HG02943 (cell line): ENCODE results near the gene TMEM218.
A peak's percentile ranks its signal among the peaks of the same experiment; 100 is the strongest.

Experiments
- ATAC-seq: cut with Tn5 transposase; IDR thresholded peaks from one replicate; pipeline ENCODE4 v1.9.1; 2021; ENCODE audit warnings: mild to moderate bottlenecking, low read depth, moderate library complexity; ENCODE audit not compliant: unreplicated experiment

Gene TMEM218

DNA sequence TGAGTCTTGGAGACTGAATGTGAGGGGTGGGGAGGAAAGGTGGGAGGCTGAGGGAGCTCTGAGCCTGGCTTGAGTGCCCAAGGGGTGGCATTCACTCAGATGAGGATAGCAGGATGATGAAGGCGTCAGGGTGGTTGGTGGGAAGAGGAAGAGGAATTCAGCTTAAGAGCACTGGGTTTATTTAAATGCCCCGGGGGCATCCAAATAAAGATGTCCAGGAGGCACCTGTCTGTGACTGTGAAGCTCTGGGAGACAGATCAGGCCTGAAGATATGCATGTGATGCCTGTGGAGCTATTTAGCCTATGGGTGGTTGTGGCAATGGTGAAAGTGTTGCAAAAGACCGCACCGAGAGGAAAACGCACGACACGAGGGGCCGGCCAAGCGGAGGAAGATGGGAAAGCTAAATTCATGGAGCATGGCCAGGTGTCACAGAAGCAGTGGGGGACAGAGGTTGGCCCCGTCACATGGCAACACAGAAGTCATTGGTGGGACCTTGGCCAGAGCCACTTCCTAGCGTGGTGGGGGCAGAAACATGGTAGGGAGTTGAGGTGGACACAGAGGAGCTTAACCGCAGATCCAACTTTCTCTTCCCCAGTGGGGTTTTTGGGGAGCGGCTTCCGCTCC, 32.8 kb downstream of the TMEM218 start:
- ATAC-seq = no peak

DNA sequence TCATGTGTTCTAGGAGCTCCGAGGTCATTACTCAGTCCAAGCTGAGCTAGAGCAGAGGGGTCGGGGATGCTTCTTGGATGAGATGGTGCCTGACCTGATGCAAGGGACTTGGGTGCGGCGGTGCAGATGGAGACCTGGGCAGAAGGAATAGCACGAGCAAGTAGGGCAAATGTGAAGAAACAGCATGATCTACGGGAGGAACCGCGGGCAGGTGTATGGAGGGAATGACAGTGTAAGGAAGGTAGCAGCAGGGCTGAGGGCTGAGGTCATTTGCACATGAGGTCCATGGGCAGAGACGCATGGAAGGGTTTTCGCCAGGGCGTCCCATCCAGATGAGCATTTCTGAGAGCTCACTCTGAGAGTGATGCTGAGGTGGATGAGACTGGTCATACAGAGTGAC, 33.4 kb downstream of the TMEM218 start:
- ATAC-seq = no peak

DNA sequence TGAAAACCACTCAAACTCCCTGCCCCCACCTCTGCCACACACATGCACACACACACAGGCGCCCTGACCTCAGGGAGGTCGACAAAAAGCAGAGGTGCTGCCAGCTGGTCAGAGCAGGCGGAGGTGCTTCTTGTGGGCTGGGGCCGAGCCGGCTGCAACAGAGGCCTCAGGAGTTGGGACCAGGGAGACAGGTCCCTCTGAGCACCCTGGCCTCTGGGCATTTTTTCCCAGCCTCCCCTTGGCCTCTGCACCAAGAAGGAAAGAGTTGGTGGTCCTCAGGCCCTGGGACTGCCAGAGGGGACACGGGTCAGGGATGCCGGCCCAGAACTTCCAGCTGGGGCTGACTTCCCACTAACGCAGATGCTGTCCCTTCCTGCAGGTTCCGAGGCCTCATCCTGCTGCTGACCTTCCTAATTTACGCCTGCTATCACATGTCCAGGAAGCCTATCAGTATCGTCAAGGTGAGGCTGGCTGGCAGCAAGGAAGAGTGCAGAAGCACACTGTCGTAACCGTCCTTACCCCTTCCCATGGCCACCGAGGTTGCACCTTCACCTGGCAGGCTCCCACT, 35.0 kb downstream of the TMEM218 start:
- no peak for ATAC-seq

DNA sequence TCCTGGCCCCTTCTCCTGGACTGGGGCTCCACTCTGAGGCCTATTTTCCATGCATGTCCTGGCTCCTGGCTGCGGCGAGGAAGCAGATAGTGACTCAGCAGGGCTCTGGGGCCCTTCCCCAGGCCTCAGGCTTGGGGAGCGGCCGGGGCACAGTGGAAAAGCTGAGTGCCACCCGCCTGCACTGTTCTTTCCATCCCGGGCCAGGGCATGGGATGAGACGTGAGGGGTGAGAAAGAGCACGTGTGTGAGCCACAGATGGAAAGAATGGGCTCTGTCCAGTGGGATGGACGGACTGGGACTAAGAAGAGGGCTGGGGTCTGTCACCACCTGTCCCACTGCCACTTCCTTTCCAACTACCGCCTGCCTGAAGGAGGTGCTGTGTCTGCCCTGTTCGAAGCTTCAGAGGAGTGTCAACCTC, 35.5 kb downstream of the TMEM218 start:
- no peak for ATAC-seq

DNA sequence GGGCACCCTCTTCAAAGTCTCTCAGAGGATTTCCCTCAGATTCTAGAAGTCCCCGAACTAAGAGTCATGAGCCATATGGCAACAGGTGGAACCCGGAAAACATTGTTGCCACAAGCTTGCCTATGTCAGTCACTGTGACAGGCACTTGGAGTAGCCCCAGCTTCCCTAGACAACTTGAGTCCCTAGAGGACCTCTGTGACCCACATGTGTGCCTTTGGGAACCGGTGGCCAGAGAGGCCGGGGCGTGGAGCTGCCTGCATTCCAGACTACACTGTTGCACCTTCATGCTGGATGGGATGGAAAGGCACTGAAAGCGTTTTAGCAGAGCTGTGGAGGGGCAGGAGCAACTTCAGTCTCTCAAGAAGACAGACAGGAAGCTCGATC, 36.2 kb downstream of the TMEM218 start:
- no peak for ATAC-seq

DNA sequence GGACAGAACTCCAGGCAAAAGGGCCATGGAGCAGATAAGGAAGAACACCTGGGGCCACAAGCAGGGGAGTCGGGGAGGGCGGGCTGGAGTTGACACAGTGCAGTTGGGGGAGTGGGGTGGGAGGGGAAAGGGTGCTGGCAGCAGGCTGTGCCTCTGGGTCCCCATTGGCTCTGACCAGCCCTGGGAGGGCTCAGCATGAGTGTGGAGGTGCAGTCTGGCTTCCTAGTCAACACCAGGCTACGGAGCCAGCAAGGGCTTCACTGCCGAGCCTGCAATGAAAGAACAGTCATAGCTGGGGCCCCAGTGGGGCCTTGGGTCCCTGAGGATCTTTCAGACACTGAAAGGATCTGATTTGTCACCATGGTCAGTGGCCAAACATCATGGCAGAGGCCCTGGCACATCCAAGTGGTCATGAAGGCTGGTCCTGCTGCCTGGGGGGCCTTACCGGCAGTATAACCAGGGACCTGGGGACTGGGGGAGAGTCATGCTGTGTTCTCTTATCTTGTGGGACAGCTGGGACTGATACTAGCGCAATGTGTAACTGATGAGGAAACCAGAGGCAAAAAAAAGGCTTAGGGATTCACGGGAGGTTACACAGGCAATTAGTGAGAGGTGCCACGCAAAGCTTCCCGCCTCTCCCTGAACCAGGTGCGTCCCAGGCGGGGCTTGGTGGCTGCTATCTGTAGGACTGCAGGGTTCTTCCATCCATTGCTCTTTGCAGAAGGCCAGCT, 36.8 kb downstream of the TMEM218 start:
- ATAC-seq = no peak

DNA sequence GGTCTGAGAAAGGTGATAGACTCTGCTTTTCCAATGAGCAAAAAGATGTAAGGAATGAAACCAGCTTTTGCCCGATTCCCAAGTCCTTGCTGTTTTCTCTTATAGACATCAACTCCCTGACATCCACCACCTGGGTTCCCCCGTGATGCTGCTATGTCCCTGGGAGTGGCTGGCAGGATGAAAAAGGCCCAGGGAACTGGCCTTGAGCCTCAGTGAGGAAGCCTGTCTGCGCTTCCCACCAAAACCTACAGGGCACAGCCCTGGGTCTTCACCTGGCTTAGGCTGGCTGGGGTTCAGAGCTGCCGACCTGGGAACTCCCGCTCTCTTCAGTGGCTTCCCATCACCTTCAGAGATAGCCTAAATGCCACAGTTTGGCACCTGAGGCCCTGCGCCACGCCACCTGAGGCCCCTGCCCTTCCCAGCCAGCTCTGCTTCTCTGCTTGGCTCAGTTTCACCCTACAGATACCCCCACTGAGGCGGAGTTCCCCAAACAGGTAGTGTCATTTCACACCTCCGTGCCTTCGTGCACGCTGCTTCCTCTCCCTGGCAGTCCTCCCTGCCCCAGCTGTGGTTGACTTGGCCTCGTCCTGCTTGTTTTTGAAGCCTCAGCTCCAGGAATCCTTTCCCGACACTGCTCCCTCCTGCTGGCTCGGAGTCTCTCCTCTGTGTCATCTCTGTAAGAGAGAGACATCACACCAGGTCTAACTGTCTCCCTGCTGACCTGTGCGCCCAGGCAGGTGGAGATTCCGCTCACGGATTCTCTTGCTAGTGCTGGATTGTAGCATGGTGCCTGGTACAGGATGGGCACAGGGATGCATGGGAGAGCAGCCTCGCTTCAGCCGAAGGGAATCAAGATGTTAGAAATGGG, 37.6 kb downstream of the TMEM218 start:
- ATAC-seq = no peak

DNA sequence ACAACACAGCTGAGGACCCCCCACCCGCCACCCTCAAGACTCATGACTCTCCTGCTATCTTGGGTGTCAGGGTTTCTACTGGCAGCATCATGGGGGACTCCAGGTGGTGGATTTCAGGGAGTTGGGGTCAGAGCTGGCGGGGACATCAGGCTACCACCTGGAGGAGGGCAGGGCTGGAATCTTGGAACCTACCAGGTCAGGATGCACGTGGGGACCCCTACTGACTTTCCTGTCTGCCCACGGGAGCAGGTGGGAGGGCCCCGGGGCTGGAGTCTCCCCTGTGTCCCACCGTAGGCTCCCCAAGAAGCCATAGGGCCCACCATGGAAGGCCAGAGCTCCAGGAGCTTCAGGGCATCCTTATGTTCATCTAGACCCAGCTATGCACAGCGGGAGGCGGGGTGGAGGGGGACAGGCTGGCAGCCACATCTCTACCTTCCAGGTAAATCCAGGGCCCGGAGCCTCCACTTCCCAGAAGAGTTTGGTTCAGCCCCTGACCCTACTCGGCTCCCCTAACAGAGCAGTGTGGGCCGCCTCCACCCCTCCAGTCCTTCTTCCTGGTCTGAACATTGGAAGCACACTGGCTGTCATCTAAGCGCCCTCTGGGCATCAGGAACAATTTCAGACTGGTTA, 38.4 kb downstream of the TMEM218 start:
- no peak for ATAC-seq

DNA sequence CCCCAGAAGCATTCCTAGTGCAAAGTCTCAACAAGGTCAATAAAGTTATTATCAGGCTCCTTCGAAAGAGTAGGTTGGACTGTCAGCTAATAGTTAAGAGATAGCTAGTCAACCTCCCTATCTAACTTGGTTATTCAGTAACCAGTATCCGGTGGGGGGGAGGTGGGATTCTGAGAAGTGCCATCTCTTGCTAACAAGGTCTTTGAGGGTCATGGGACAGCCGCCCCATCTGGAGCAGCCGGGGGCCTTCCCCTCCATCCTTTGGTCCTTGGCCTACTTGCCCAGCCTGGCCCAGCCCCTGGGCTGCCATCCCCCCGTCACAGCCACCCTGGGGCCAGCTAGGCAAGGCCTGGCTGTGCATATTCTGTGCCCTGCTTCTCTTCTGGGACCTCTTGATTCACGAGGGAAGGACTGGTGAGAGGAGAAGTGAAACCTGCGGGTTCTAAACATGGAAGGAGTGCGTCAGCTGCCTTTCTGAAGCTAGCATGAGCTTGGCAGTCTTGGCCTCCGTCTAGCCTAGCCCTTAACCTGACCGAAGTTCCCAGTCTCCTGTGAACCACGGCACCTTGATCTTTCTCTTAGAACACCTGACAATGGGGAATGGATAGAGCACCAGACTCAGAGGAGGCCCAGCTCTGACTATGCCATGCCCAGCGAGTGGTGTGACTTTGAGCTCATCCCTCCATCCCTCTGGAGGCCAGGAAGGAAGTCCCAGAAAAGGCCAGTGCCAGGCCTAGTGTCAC, 39.0 kb downstream of the TMEM218 start:
- ATAC-seq = peak; percentile 81

DNA sequence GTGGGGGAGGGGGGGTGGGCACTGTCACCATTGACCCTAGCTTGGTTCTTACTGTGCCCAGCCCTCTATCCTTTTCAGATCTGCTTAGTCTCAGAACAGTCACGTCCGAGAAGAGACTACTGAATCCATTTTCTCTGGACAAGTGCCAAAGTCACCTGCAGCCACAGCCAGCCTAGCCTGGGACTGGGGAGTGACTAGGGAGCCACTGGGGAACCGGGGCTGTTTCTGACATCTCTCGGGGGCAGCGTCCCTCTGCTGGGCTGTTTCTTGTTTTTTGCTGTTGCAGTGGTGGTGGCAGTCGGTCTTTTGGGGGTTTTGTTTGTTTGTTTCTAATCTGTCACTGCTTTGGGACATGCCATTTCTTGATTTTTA, 39.6 kb downstream of the TMEM218 start:
- ATAC-seq = peak; percentile 6

DNA sequence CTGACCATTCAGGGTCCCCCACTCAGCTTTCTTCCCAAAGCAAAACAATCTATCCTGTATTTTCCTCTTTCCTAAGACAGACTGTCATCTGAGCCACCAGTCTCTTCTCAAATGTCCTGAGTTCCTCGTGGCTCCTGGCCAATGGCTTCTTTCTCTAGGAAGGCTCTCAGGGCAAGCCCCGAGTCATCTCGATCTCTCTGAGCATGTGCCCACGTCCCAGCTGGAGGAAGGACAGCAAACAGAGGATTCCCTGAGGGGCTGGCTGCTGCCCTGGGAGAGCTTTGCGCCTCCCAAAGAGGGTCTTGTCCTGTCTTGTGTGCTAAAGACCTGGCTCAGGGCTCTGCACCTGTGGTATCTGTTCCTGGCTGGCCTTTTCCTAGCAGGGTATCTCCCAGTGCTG, 40.0 kb downstream of the TMEM218 start:
- ATAC-seq = no peak

DNA sequence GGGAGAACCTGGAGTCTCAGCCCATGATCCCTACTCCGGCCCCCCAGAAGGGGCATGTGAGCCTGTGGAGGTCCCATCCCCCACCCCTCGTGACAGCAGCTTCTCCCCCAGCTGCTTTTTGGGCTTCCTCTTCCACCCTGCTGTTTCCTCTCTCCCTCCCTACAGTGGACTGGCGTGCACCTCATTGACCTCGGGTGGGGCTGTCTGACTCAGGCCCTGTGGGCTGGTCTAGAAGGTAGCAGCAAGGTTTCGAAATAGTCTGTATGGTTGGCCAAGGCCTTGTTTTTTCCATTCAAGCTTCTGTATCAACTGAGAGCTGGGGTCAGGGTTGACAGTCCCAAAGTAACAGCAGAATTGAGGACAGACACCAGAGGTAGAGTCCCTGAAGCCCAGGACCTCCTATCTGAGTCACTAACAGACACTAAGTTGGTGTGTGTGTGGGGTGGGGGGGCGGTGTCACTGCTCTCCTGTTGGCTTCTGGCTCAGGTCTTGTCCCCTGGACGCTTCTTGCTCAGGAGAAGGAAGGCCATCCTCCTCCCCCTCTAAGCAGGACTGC, 40.6 kb downstream of the TMEM218 start:
- peak; percentile 61 for ATAC-seq

DNA sequence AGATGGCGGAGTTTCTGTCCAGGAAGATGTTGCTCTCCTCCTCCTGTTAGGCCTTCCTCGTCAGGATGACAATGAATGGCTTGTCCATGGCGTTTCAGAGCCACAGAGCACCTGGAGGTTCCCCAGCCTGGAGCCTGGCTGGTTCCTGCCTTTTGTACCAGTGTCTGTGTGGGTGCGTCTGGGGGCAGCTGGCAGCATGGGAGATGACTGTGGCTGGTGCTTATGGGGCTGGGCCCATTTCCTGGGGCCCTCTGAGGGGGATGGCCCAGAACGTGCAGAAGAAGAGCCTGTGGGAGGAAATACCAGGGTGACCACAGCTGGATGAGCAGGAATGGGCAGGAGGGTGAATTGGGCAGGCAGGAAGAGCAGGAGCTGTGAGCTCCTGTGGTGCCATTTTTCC, 41.6 kb downstream of the TMEM218 start:
- ATAC-seq = no peak

DNA sequence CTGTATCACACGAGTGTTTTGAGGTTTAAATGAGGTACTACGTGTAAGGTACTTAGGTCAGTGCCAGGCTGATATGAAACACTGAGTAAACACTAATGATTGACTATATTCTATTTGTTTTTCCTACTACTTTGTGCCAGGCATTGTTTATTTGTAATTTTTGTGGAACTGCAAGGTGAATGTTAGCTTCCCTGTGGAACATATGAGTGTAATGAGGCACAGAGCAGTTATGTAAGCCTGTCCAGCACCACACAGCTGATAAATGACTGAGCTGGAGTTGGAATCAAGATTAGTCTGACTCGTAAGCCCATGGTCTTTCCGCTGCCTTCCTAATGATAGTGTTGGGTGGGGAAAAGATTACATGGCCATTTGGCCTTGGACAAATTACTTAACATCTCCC, 42.4 kb downstream of the TMEM218 start:
- no peak for ATAC-seq

DNA sequence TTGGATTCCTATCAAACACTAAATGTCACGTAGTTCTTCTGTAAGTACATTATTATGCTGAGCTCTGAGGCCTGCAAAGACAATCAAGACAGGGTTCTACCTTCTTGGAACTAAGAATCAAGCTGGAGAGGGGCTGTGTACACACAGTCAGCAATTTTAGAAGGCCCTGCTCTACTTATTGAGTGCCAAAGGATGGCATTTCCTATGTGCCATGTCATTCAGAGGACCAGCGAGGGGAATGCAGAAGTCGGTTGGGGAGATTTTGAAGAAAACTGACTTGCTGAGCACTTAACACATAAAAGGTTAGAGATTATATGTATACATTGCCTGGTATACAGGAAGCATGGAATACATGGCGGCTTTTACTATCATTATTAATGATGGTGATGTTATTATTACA, 43.1 kb downstream of the TMEM218 start:
- ATAC-seq = no peak

DNA sequence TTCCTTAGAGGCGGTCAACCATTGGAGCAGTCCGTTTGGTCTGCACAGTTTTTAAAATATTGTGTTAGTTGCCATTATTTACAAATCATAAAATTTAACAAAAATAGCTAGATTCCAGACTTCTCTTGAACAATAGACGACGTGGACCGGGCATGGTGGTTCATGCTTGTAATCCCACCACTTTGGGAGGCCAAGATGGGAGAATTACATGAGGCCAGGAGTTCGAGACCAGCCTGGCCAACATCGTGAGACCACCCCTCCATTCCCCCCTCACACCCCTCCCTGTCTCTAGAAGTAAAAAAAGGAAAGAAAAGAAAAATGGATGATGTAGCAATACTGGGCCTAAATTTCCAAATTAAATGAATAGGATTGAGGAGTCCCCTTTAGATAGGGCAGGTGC, 47.4 kb downstream of the TMEM218 start:
- ATAC-seq = no peak

DNA sequence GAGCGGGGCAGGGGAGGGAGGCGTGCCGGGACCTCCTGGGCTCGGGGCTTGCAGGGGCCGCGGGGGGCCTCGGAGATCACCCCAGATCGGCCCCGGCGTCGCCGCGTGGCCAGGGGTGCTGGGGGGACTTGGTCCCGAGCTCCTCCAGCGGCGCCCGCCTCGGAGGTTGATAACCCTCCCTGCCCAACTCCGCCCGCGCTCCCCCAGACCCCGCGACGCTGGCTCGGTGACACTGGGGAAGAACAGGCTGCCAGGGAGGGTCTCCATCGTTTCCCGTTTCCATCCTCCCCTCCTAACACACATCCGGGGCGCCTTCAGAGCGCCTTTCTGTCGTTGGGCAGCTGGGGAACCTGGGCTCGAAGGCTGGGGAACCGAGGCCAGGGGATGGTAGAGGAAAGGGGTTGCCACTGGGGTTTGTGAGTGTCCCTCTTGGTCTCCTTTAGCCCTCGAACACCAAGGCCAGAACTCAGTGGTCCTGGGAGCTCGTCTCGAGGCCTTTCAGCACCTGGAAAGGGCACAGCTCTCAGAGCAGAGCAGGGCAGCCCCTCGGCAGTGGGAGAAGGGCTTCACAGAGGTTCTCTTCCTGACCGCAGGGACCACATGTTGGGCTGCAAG, 47.9 kb downstream of the TMEM218 start:
- peak; percentile 22 for ATAC-seq

DNA sequence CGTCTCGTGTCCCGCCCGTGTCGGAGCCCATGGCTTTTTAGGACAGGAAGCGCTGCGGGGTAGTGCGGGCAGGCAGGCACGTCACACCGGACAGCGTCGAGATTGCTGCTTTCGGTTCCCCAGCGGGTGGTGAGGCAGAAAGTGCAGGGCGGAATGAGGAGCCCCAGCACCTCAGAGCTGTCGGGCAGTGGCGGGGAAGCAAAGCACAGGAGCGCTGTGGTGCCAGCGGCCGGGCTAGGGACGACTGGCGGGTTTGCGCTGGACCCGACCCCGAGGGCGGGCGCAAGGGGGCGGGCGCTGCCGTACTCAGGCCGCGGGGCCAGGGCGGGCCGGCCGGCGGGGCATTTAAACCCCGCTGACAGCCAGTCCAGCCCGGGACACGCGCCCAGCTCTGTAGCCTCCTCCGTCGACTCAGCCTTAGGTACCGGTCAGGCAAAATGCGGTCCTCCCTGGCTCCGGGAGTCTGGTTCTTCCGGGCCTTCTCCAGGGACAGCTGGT, 48.4 kb downstream of the TMEM218 start, which contains the start of gene SLC37A2:
Gene SLC37A2, plus strand, starts transcription at position 375 of the 498 bp plus-strand sequence. Its CDS starts 63 bp downstream, at position 438.
- ATAC-seq = peak; percentile 87
